Tibial nerve (tissue), 4 donors: ENCODE data around the gene DNAJC7. TPM values are rescaled to one million over a fixed set of nuclear protein-coding genes. Genes with fewer than 3 reads are reported as not detected.

ENCODE experiments used
- DNase-seq, 2 donors: peaks; one replicate each; pipeline ENCODE4 v3.0.0-alpha.2; 2019; ENCODE audit warnings: low spot score in 2 of 2
- H3K27ac ChIP-seq, 4 donors: fragments of 200-600 bp; sonication (generic) in 3 of 4; one replicate each; pipeline ENCODE4 v1.5.1; 2017 to 2019; ENCODE audit warnings: mild to moderate bottlenecking in 1 of 4
- H3K27me3 ChIP-seq, 2 donors: fragments of 200-600 bp; sonication (generic) in 1 of 2; one replicate each; pipeline versions ENCODE4 v1.5.1 to v1.6.0; 2017 to 2019
- H3K36me3 ChIP-seq, 3 donors: fragments of 200-600 bp; sonication (generic); one replicate each; pipeline ENCODE4 v1.5.1; 2018 to 2019
- H3K4me1 ChIP-seq, 4 donors: fragments of 200-600 bp; sonication (generic) in 3 of 4; one replicate each; pipeline ENCODE4 v1.5.1; 2017 to 2019
- H3K4me3 ChIP-seq, 4 donors: fragments of 200-600 bp; sonication (generic) in 3 of 4; one replicate each; pipeline ENCODE4 v1.5.1; 2017 to 2019; ENCODE audit warnings: mild to moderate bottlenecking in 1 of 4, moderate library complexity in 1 of 4
- H3K9me3 ChIP-seq, 4 donors: fragments of 200-600 bp; sonication (generic) in 3 of 4; one replicate each; pipeline ENCODE4 v1.5.1; 2017 to 2019
- CTCF ChIP-seq, 5 experiments: fragments of 200-600 bp in 3 of 5; fragments of 450-650 bp in 2 of 5; sonication (generic) in 3 of 5; IDR thresholded peaks; one replicate each; pipeline ENCODE4 v1.5.1; 2016 to 2019; ENCODE audit warnings: antibody characterized with exemption in 5 of 5, mild to moderate bottlenecking in 3 of 5, moderate library complexity in 2 of 5
- EP300 ChIP-seq, 2 donors: sonication (generic); formaldehyde crosslinking; IDR thresholded peaks; one replicate each; pipeline ENCODE4 v1.6.1; 2017; ENCODE audit warnings: antibody characterized with exemption in 2 of 2, mild to moderate bottlenecking in 1 of 2
- POLR2A ChIP-seq, 2 donors: fragments of 450-650 bp; IDR thresholded peaks; one replicate each; pipeline ENCODE4 v1.6.1; 2017; ENCODE audit warnings: antibody characterized with exemption in 2 of 2, mild to moderate bottlenecking in 2 of 2, moderate library complexity in 2 of 2
- whole genome bisulfite sequencing, 2 donors: methylation state at CpG; one replicate each; pipeline ENCODE4 v1.1.5; 2018; 5-methylcytosine and 5-hydroxymethylcytosine counted together
- total RNA-seq, 4 donors: library from RNA; depleted of rRNA; stranded (reverse); fragments of >200 nt; gene quantifications; one replicate each; pipeline ENCODE4 v1.1.0, GENCODE V29; 2016

DNAJC7 gene
- total RNA-seq, 4 donors from 2014 or later, result 56.6 to 90.2 (median 71.8) TPM

GRCh38 chr17:41972571-41973407 lies 44.5 kb downstream of the DNAJC7 start:
- no peak for DNase-seq
- peak overlapping the region in 1 of 4 donors; percentile 99 for H3K4me3 ChIP-seq
- no peak for TF ChIP-seq POLR2A (IDR thresholded peaks at IDR 0.05)
- 32 to 40% methylated on average over 19 to 22 of the region's 22 CpGs for WGBS, 2 donors
- H3K9me3 ChIP-seq, result no peaks in the 10 kb centered on the region
- no peaks in the 10 kb centered on the region for H3K27me3 ChIP-seq
- peaks cover 0 to 96% (median 44%) of the 10 kb centered on the region in 4 donors for H3K4me1 ChIP-seq
- H3K27ac ChIP-seq, result peak overlapping the region in 3 of 4 donors; percentile 63 to 97 (median 94)
- H3K36me3 ChIP-seq, result peaks cover 0 to 97% (median 25%) of the 10 kb centered on the region in 3 donors

- Histone ChIP-seq H3K27me3 (no peaks in the 10 kb centered on the region), H3K36me3 (peaks cover 0 to 88% (median 17%) of the 10 kb centered on the region in 3 donors), H3K4me3 (peak overlapping the region in 2 of 4 donors; percentile 18 to 99), H3K9me3 (no peaks in the 10 kb centered on the region), H3K27ac (peak overlapping the region in 3 of 4 donors; percentile 63 to 97 (median 94)), H3K4me1 (peaks cover 0 to 92% (median 48%) of the 10 kb centered on the region in 4 donors)
- no peak for TF ChIP-seq POLR2A (IDR thresholded peaks at IDR 0.05)
- no peak for TF ChIP-seq CTCF (IDR thresholded peaks at IDR 0.05)
- TF ChIP-seq EP300 (IDR thresholded peaks at IDR 0.05), result no peak
- 51 to 59% methylated on average over 18 of the region's 18 CpGs for WGBS, 2 donors
- no peak for DNase-seq
Measured at GRCh38 chr17:41971721-41972523, 45.3 kb downstream of the DNAJC7 start.

- Histone ChIP-seq H3K27ac (peak overlapping the region in 3 of 4 donors; percentile 91 to 97 (median 94)), H3K36me3 (peaks cover 0 to 78% (median 8%) of the 10 kb centered on the region in 3 donors), H3K9me3 (no peaks in the 10 kb centered on the region), H3K27me3 (no peaks in the 10 kb centered on the region), H3K4me1 (peaks cover 0 to 84% (median 46%) of the 10 kb centered on the region in 4 donors), H3K4me3 (peak overlapping the region in 1 of 4 donors; percentile 99)
- 38 to 39% methylated on average over 5 of the region's 5 CpGs for WGBS, 2 donors
- no peak for DNase-seq
- TF ChIP-seq EP300 (IDR thresholded peaks at IDR 0.05) (no peak), POLR2A (IDR thresholded peaks at IDR 0.05) (no peak), CTCF (IDR thresholded peaks at IDR 0.05) (no peak)
Measured at GRCh38 chr17:41970901-41971331, 46.3 kb downstream of the DNAJC7 start.

- peaks cover 0 to 56% (median 4%) of the 10 kb centered on the region in 3 donors for H3K36me3 ChIP-seq
- WGBS, 2 donors, result 68 to 76% methylated on average over 10 of the region's 10 CpGs
- H3K4me3 ChIP-seq, result peak overlapping the region; percentile 76 to 99 (median 90)
- TF ChIP-seq CTCF (IDR thresholded peaks at IDR 0.05) (no peak), EP300 (IDR thresholded peaks at IDR 0.05) (no peak)
- H3K4me1 ChIP-seq, result peaks cover 0 to 78% (median 45%) of the 10 kb centered on the region in 4 donors
- H3K9me3 ChIP-seq, result no peaks in the 10 kb centered on the region
- H3K27ac ChIP-seq, result peak overlapping the region; percentile 87 to 97 (median 92)
- DNase-seq, result no peak
- H3K27me3 ChIP-seq, result no peaks in the 10 kb centered on the region
Measured at GRCh38 chr17:41968676-41969075, 48.6 kb downstream of the DNAJC7 start.

- H3K4me1 ChIP-seq, result peaks cover 0 to 75% (median 39%) of the 10 kb centered on the region in 4 donors
- no peak for DNase-seq
- H3K36me3 ChIP-seq, result peaks cover 0 to 49% (median 4%) of the 10 kb centered on the region in 3 donors
- H3K27me3 ChIP-seq, result no peaks in the 10 kb centered on the region
- TF ChIP-seq POLR2A (IDR thresholded peaks at IDR 0.05) (no peak), EP300 (IDR thresholded peaks at IDR 0.05) (no peak), CTCF (IDR thresholded peaks at IDR 0.05) (no peak)
- peak overlapping the region; percentile 87 to 97 (median 92) for H3K27ac ChIP-seq
- peak overlapping the region; percentile 76 to 99 (median 90) for H3K4me3 ChIP-seq
- 52 to 62% methylated on average over 32 to 36 of the region's 37 CpGs for WGBS, 2 donors
- H3K9me3 ChIP-seq, result no peaks in the 10 kb centered on the region
Measured at GRCh38 chr17:41967921-41968578, 49.2 kb downstream of the DNAJC7 start.
